ENCODE measurements around the gene PFKFB2.

Gene PFKFB2

DNA sequence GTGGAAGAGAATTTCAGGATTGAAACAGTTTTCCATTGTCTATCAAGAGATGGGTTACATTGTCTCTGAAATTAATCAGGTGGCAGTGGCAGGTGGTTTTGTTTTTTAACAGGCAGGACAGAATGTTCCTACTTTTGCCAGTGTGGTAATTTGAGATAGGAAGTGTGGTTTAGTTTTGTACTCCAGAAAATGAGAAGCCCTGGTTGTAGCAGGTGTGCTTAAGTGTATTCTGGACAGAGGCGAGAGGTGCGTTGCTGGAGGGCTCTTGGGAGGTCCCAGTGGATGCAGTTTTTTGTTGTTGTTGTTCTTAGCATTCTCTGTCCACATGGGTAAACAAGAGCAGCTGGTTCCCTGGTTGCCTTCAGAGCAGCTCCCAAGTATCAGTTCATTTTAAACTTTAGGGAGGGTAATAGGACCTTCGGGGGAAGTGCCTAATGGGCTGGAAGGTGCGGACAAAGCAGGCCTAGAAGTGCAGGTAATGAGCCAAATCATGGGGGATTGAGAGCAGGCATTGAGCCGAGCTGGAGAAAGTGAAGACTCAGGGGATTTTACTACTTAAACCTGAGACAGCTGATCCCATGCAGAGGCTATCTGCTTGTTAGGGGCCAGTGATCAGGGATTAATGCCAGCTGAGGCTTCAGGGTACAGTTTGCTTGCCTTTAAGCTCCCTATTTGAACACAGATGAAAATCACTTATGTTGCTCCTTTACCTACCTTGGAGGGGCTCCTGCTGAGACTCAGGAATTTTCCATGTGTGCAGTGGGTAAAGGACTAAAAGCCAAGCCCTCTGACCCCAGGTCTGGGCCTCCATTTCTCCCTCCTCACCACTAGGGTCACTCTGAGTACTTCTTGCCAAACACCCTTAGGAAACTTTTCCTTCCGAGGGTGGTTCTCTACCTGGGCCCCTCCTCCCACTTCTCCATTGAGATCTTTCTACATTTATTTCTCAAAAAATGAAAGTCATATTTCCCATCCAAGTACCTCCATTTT is 6.1 kb downstream of the PFKFB2 start:
- H3K9me3 Mint-ChIP-seq = no peaks in the 10 kb centered on the region
- H3K27me3 Mint-ChIP-seq = no peaks in the 10 kb centered on the region
- ATAC-seq (replicated peaks) = no peak
- no peak overlapping the region for H3K4me3 Mint-ChIP-seq
- H3K27ac Mint-ChIP-seq = peak overlapping the region; percentile 28
- H3K36me3 Mint-ChIP-seq = peaks cover 30 to 36% of the 10 kb centered on the region in 2 donors
- H3K4me1 Mint-ChIP-seq = peaks cover 10 to 25% of the 10 kb centered on the region in 2 donors
- DNase-seq = no peak

- DNase-seq (no peak), ATAC-seq (replicated peaks) (no peak)
- H3K27me3 Mint-ChIP-seq = no peaks in the 10 kb centered on the region
- no peaks in the 10 kb centered on the region for H3K9me3 Mint-ChIP-seq
- peaks cover 33 to 42% of the 10 kb centered on the region in 2 donors for H3K36me3 Mint-ChIP-seq
- H3K4me3 Mint-ChIP-seq = no peak overlapping the region
- H3K4me1 Mint-ChIP-seq = peaks cover 4 to 18% of the 10 kb centered on the region in 2 donors
- no peak overlapping the region for H3K27ac Mint-ChIP-seq
Measured at GRCh38 chr1:207059881-207060280, 6.8 kb downstream of the PFKFB2 start.

GRCh38 chr1:207060596-207060995 is 7.5 kb downstream of the PFKFB2 start:
- no peaks in the 10 kb centered on the region for H3K9me3 Mint-ChIP-seq
- H3K4me1 Mint-ChIP-seq = peaks cover 1 to 13% of the 10 kb centered on the region in 2 donors
- H3K36me3 Mint-ChIP-seq = peaks cover 39 to 46% of the 10 kb centered on the region in 2 donors
- ATAC-seq (replicated peaks) (no peak), DNase-seq (no peak)
- H3K27ac Mint-ChIP-seq = no peak overlapping the region
- H3K27me3 Mint-ChIP-seq = no peaks in the 10 kb centered on the region
- no peak overlapping the region for H3K4me3 Mint-ChIP-seq

- H3K4me3 Mint-ChIP-seq = no peak overlapping the region
- H3K36me3 Mint-ChIP-seq = peaks cover 37 to 50% of the 10 kb centered on the region in 2 donors
- H3K27ac Mint-ChIP-seq = no peak overlapping the region
Measured at GRCh38 chr1:207062058-207062457, 9.0 kb downstream of the PFKFB2 start.

DNA sequence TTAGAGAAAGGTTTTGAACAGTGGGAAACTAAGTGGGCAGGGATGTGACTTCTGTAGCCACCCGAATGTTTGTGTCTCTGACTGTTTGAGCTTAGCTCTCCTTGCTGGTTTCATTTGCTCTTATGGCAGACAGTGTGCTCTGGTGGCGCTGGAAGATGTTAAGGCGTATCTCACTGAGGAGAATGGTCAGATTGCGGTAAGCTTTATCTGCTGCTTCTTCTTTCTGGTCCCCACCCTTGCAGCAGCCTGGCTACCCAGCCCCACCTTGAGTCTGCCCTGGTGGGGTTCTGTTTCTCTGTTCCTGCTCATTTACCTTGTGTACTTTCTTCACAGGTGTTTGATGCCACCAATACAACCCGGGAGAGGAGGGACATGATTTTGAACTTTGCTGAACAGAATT is 9.9 kb downstream of the PFKFB2 start:
- DNase-seq = no peak
- Mint-ChIP-seq H3K9me3 (no peaks in the 10 kb centered on the region), H3K4me1 (peaks cover 1 to 13% of the 10 kb centered on the region in 2 donors), H3K27me3 (no peaks in the 10 kb centered on the region), H3K4me3 (no peak overlapping the region), H3K36me3 (peaks cover 41 to 59% of the 10 kb centered on the region in 2 donors), H3K27ac (no peak overlapping the region)
- ATAC-seq (replicated peaks) = no peak

More at GRCh38 chr1:207062058-207062457, 9.0 kb downstream of the PFKFB2 start:
- H3K27me3 Mint-ChIP-seq = no peaks in the 10 kb centered on the region
- H3K9me3 Mint-ChIP-seq = no peaks in the 10 kb centered on the region
- ATAC-seq (replicated peaks) (no peak), DNase-seq (no peak)
- H3K4me1 Mint-ChIP-seq = peaks cover 1 to 13% of the 10 kb centered on the region in 2 donors

GRCh38 chr1:207064561-207064960 is 11.5 kb downstream of the PFKFB2 start:
- ATAC-seq (replicated peaks) (no peak), DNase-seq (no peak)
- H3K36me3 Mint-ChIP-seq = peaks cover 46 to 65% of the 10 kb centered on the region in 2 donors
- H3K9me3 Mint-ChIP-seq = no peaks in the 10 kb centered on the region
- H3K4me3 Mint-ChIP-seq = no peak overlapping the region
- H3K27ac Mint-ChIP-seq = no peak overlapping the region
- no peaks in the 10 kb centered on the region for H3K27me3 Mint-ChIP-seq
- H3K4me1 Mint-ChIP-seq = peaks cover 7 to 13% of the 10 kb centered on the region in 2 donors

DNA sequence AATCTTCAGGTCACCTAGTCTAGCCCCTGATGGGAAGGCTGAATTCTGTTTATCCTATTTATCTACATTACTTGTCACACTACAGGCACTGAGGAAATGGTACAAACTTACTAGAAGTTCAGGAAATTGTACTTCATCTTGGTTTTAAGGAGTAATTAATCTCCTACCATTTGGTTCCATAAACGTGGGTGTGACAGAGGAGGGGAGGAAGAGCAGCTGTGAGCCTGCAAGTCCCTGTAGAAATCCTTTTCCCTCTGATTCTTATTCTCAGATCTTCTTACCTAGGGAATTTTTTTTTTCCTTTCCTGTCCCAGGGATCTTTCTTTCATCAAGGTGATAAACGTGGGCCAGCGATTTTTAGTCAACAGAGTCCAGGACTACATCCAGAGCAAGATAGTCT is 14.1 kb downstream of the PFKFB2 start:
- Mint-ChIP-seq H3K27ac (no peak overlapping the region), H3K27me3 (no peaks in the 10 kb centered on the region), H3K9me3 (no peaks in the 10 kb centered on the region), H3K36me3 (peaks cover 51 to 69% of the 10 kb centered on the region in 2 donors), H3K4me3 (no peak overlapping the region), H3K4me1 (peaks cover 22 to 26% of the 10 kb centered on the region in 2 donors)
- DNase-seq (no peak), ATAC-seq (replicated peaks) (no peak)

GRCh38 chr1:207067665-207068064 is 14.6 kb downstream of the PFKFB2 start:
- no peak overlapping the region for H3K4me3 Mint-ChIP-seq
- peaks cover 22 to 26% of the 10 kb centered on the region in 2 donors for H3K4me1 Mint-ChIP-seq
- H3K36me3 Mint-ChIP-seq = peaks cover 52 to 70% of the 10 kb centered on the region in 2 donors
- ATAC-seq (replicated peaks) (no peak), DNase-seq (no peak)
- H3K27ac Mint-ChIP-seq = no peak overlapping the region
- no peaks in the 10 kb centered on the region for H3K9me3 Mint-ChIP-seq
- no peaks in the 10 kb centered on the region for H3K27me3 Mint-ChIP-seq

DNA sequence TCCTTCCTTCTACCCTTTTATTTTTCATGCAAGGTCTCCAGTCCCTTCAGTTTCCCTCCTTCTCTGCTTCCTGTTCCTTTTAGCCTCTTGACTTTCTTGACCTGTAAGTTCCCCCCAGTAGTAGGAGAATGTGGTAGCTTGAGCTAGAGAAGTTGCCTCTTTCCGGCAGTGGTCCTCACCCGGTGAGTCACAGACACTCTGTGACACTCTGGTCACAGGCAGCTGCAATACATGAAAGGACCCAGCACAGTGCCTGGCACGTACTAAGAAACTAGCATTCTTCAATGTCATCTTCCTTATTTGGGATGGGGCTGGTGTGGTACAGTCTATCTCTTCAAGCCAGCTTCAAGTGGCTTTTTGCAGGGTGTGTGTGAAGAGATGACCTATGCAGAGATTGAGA is 16.0 kb downstream of the PFKFB2 start:
- DNase-seq (no peak), ATAC-seq (replicated peaks) (no peak)
- Mint-ChIP-seq H3K27me3 (no peaks in the 10 kb centered on the region), H3K4me3 (no peak overlapping the region), H3K4me1 (peaks cover 22 to 26% of the 10 kb centered on the region in 2 donors), H3K36me3 (peaks cover 48 to 65% of the 10 kb centered on the region in 2 donors), H3K9me3 (no peaks in the 10 kb centered on the region), H3K27ac (no peak overlapping the region)

DNA sequence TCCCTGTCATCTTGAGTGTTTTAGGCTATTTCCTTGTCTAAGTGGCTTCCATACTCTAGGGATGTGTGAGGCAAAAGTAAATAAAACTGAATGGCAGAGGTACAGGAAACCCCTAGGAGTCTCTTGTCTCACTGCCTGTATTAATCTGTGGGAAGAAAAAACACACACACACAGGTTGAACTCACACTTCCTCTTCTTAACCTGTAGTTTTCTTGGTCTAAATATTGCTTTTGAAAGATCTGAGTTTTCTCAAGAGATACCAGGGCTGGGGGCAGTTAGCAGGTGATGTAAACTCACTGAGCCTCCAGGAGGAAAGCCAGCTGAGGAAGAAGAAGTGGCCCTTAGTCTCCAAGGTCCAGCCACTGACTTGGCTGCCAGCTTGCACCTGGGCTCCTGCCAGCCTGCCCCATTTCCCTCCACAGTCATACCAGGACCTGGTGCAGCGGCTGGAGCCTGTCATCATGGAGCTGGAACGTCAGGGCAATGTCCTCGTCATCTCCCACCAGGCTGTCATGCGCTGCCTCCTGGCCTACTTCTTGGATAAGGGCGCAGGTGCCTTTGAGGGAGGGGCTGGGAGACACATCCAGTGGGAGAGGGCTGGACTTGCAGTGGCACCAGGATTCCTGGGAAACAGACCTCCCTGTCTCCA is 16.9 kb downstream of the PFKFB2 start:
- Mint-ChIP-seq H3K27me3 (no peaks in the 10 kb centered on the region), H3K4me3 (no peak overlapping the region), H3K36me3 (peaks cover 42 to 64% of the 10 kb centered on the region in 2 donors), H3K9me3 (no peaks in the 10 kb centered on the region), H3K27ac (no peak overlapping the region), H3K4me1 (peaks cover 22 to 26% of the 10 kb centered on the region in 2 donors)
- DNase-seq = no peak
- ATAC-seq (replicated peaks) = peak; percentile 67 to 70

- Mint-ChIP-seq H3K27ac (no peak overlapping the region), H3K36me3 (peaks cover 37 to 60% of the 10 kb centered on the region in 2 donors), H3K4me1 (peaks cover 22 to 26% of the 10 kb centered on the region in 2 donors), H3K4me3 (no peak overlapping the region), H3K27me3 (no peaks in the 10 kb centered on the region), H3K9me3 (no peaks in the 10 kb centered on the region)
- DNase-seq = no peak
- ATAC-seq (replicated peaks) = peak; percentile 66 to 67
Measured at GRCh38 chr1:207070811-207071210, 17.7 kb downstream of the PFKFB2 start.

DNA sequence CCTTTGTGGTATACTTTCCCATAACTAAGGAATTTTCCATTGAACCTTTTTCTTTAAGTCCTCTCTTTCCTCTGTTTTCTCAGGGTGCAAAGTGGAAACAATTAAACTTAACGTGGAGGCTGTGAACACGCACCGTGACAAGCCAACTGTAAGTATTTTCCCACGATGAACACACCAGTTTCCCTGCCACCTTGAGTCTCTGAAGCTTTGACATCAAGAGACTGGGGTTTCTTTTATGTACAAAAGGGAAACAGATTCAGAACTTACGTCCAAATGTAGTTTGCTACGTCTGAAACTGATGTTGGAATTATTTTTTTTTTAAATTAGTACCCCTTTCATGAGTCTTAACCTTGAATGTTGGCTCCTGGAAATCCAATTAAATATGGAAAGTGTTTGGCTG is 18.4 kb downstream of the PFKFB2 start:
- ATAC-seq (replicated peaks) = no peak
- H3K36me3 Mint-ChIP-seq = peaks cover 40 to 63% of the 10 kb centered on the region in 2 donors
- no peak for DNase-seq
- H3K4me1 Mint-ChIP-seq = peaks cover 22 to 26% of the 10 kb centered on the region in 2 donors
- no peaks in the 10 kb centered on the region for H3K27me3 Mint-ChIP-seq
- H3K27ac Mint-ChIP-seq = no peak overlapping the region
- H3K9me3 Mint-ChIP-seq = no peaks in the 10 kb centered on the region
- H3K4me3 Mint-ChIP-seq = no peak overlapping the region

DNA sequence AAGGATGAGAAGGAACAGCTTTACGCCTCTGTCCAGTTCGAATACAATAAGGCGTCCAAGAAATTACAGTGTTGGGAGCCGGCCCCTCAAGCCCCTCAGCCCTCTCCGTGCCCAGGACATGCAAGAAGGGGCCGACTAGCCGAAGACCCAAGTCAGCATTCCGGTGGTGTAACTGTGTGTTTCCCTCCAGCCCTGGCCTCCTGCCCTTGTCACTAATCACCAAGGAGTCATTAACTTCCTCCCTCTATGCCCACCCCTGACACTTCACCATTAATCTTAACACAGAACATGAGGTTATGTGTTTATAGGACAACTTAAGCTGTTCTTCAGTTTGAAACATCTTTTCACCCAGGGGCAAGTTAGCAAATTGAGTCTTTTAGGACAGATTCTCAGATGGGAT is 19.2 kb downstream of the PFKFB2 start:
- ATAC-seq (replicated peaks) = no peak
- Mint-ChIP-seq H3K9me3 (no peaks in the 10 kb centered on the region), H3K4me3 (no peak overlapping the region), H3K4me1 (peaks cover 22 to 26% of the 10 kb centered on the region in 2 donors), H3K27me3 (no peaks in the 10 kb centered on the region), H3K27ac (peak overlapping the region; percentile 25), H3K36me3 (peaks cover 39 to 60% of the 10 kb centered on the region in 2 donors)
- DNase-seq = no peak

- Mint-ChIP-seq H3K9me3 (no peaks in the 10 kb centered on the region), H3K27ac (no peak overlapping the region), H3K36me3 (peaks cover 32 to 46% of the 10 kb centered on the region in 2 donors), H3K4me3 (no peak overlapping the region), H3K27me3 (no peaks in the 10 kb centered on the region), H3K4me1 (peaks cover 19 to 22% of the 10 kb centered on the region in 2 donors)
- no peak for ATAC-seq (replicated peaks)
- no peak for DNase-seq
Measured at GRCh38 chr1:207073906-207074820, 21.1 kb downstream of the PFKFB2 start.

Data from stimulated activated naive B cell treated with anti-CD40 and anti-IgM and Interleukin-4, amounts not matched to agents 10 μg/mL and 1 μg/mL and 100 μg/mL, for 72 hours (primary cell).